GM23338 (cell line): ENCODE results near the gene GAREM1. TPM values are rescaled to one million over a fixed set of nuclear protein-coding genes. Genes with fewer than 3 reads are reported as not detected.

Source experiments
- ATAC-seq: fragments of 200-7000 bp; cut with Tn5 transposase; 3 replicates; pipeline ENCODE4 v1.9.1; 2020
- DNase-seq: peaks from one replicate; pipeline ENCODE4 v3.0.0-alpha.2; 2015; ENCODE audit warnings: low spot score
- H2AFZ ChIP-seq: fragments of 200-600 bp; sonication (generic); 2 replicates; pipeline ENCODE4 v1.8.0; 2016; ENCODE audit warnings: antibody characterized with exemption, mild to moderate bottlenecking, moderate library complexity
- H3F3A ChIP-seq: fragments of 200-600 bp; sonication (generic); replicated peaks from 2 replicates; pipeline ENCODE4 v1.8.0; 2017; ENCODE audit warnings: antibody characterized with exemption, mixed run types, low read depth
- H3K27ac ChIP-seq: fragments of 200-600 bp; sonication (generic); 2 replicates; pipeline ENCODE4 v1.6.1; 2016; ENCODE audit warnings: low read depth
- H3K27me3 ChIP-seq: fragments of 200-600 bp; sonication (generic); 2 replicates; pipeline ENCODE4 v1.8.0; 2016; ENCODE audit warnings: mild to moderate bottlenecking, mixed run types, moderate library complexity; ENCODE audit not compliant: insufficient read depth
- H3K36me3 ChIP-seq: fragments of 200-600 bp; sonication (generic); 2 replicates; pipeline ENCODE4 v1.8.0; 2016; ENCODE audit warnings: mild to moderate bottlenecking; ENCODE audit not compliant: insufficient read depth
- H3K4me1 ChIP-seq: fragments of 200-600 bp; sonication (generic); 2 replicates; pipeline ENCODE4 v1.8.0; 2016; ENCODE audit warnings: mild to moderate bottlenecking, moderate library complexity; ENCODE audit not compliant: insufficient read depth
- H3K4me2 ChIP-seq: fragments of 200-600 bp; sonication (generic); 2 replicates; pipeline ENCODE4 v1.7.1; 2017; ENCODE audit warnings: mixed run types
- H3K4me3 ChIP-seq: fragments of 200-600 bp; sonication (generic); 2 replicates; pipeline ENCODE4 v1.6.1; 2016; ENCODE audit warnings: mixed run types
- H3K79me2 ChIP-seq: fragments of 200-600 bp; sonication (generic); replicated peaks from 2 replicates; pipeline ENCODE4 v1.8.0; 2017; ENCODE audit warnings: mild to moderate bottlenecking; ENCODE audit not compliant: insufficient read depth
- H3K9me2 ChIP-seq: fragments of 200-600 bp; sonication (generic); 2 replicates; pipeline ENCODE4 v1.8.0; 2017; ENCODE audit not compliant: insufficient read depth
- H4K20me1 ChIP-seq: fragments of 200-600 bp; sonication (generic); replicated peaks from 2 replicates; pipeline ENCODE4 v1.8.0; 2017; ENCODE audit warnings: mild to moderate bottlenecking; ENCODE audit not compliant: insufficient read depth
- H3K27ac Mint-ChIP-seq: 2 replicates; pipeline ENCODE4 v1.8.0; 2020; ENCODE audit warnings: inconsistent platforms, mild to moderate bottlenecking, moderate library complexity, mixed read lengths
- H3K27me3 Mint-ChIP-seq: 3 replicates; pipeline ENCODE4 v1.8.0; 2022; ENCODE audit warnings: low read depth, mild to moderate bottlenecking, moderate library complexity, mixed read lengths, inconsistent platforms; ENCODE audit not compliant: insufficient read depth, poor library complexity
- H3K36me3 Mint-ChIP-seq: 3 replicates; pipeline ENCODE4 v1.8.0; 2021; ENCODE audit warnings: low read depth, mild to moderate bottlenecking, inconsistent platforms, moderate library complexity, mixed read lengths
- H3K4me1 Mint-ChIP-seq: 3 replicates; pipeline ENCODE4 v1.8.0; 2020; ENCODE audit warnings: mild to moderate bottlenecking, inconsistent platforms, mixed read lengths
- H3K4me3 Mint-ChIP-seq: 3 replicates; pipeline ENCODE4 v1.8.0; 2021; ENCODE audit warnings: moderate library complexity, mild to moderate bottlenecking, inconsistent platforms, mixed read lengths
- H3K9me3 Mint-ChIP-seq: 3 replicates; pipeline ENCODE4 v1.8.0; 2020; ENCODE audit warnings: moderate library complexity, mild to moderate bottlenecking, inconsistent platforms, mixed read lengths
- CREB1 ChIP-seq: fragments of 250-450 bp; sonication (Bioruptor Pico); IDR thresholded peaks from 2 replicates; pipeline ENCODE4 v1.5.0; 2020; ENCODE audit warnings: low read depth, mild to moderate bottlenecking, moderate library complexity
- EZH2phosphoT487 ChIP-seq: fragments of 200-600 bp; sonication (generic); IDR thresholded peaks from one replicate; pipeline ENCODE4 v1.8.1; 2018; ENCODE audit warnings: antibody characterized with exemption; ENCODE audit not compliant: unreplicated experiment
- JUNB ChIP-seq: IDR thresholded peaks from one replicate; pipeline ENCODE4 v1.6.1; 2016; ENCODE audit warnings: antibody characterized with exemption; ENCODE audit not compliant: unreplicated experiment
- NANOG ChIP-seq: IDR thresholded peaks from 2 replicates; pipeline ENCODE4 v1.6.1; 2016; ENCODE audit warnings: antibody characterized with exemption, borderline replicate concordance
- STAT1 ChIP-seq: IDR thresholded peaks from one replicate; pipeline ENCODE4 v1.6.1; 2016; ENCODE audit warnings: antibody characterized with exemption; ENCODE audit not compliant: unreplicated experiment
- ZNF114 ChIP-seq: fragments of 250-450 bp; sonication (Bioruptor Pico); IDR thresholded peaks from 2 replicates; pipeline ENCODE4 v1.5.0; 2020; ENCODE audit warnings: mild to moderate bottlenecking, moderate library complexity
- ZNF331 ChIP-seq: fragments of 250-450 bp; sonication (Bioruptor Pico); IDR thresholded peaks from 2 replicates; pipeline ENCODE4 v1.5.0; 2020; ENCODE audit warnings: low read depth, mild to moderate bottlenecking, moderate library complexity
- polyA plus RNA-seq: library from polyadenylated mRNA; unstranded; fragments of >200 nt; fragmentation: Nextera tagmentation; extraction: Ambion mirVana; gene quantifications from 2 replicates; pipeline ENCODE4 v1.2.1, GENCODE V29; 2016
- total RNA-seq: library from RNA; depleted of rRNA; stranded (reverse); fragments of >200 nt; shearing (Covaris generic); gene quantifications from 2 replicates; pipeline ENCODE4 v1.2.3, GENCODE V29; 2014
- TF ChIP-seq, protein P1 (sequence below): IDR thresholded peaks from one replicate; pipeline ENCODE4 v1.6.1; 2018; ENCODE audit warnings: antibody characterized with exemption; ENCODE audit not compliant: unreplicated experiment
- TF ChIP-seq, protein P2 (sequence below): fragments of 250-450 bp; sonication (Bioruptor Pico); IDR thresholded peaks from 2 replicates; pipeline ENCODE4 v1.5.0; 2020; ENCODE audit warnings: mild to moderate bottlenecking, moderate library complexity
- TF ChIP-seq, protein P3 (sequence below), 2 experiments: fragments of 200-600 bp in 1 of 2; sonication (generic) in 1 of 2; conservative IDR thresholded peaks; 2 replicates each; pipeline versions ENCODE4 v1.5.1 to v1.6.1; 2016 to 2017; ENCODE audit warnings: antibody characterized with exemption in 2 of 2, low read depth in 2 of 2, mild to moderate bottlenecking in 2 of 2, moderate library complexity in 1 of 2

The GAREM1 gene
- total and polyA plus RNA-seq, 2 experiments from 2014 or later: 2.7 to 6.0 TPM

DNA sequence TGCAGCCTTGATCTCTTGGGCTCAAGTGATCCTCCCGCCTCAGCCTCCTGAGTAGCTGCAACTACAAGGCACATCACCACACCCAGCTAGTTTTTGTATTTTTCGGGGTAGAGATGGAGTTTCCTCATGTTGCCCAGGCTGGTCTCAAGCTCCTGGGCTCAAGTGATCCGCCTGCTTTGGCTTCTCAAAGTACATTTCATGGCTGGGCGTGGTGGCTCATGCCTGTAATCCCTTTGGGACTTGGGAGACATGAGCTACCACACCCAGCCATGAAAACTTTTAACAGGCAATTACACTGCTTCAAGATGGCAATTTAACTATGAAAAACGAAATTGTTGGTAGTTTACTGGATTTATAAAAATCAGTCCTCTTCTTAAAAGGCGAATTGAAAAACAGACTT is 211.1 kb downstream of the GAREM1 start:
- no peak overlapping the region for H3K4me2 ChIP-seq
- H3K36me3 ChIP-seq: no peaks in the 10 kb centered on the region
- no peak overlapping the region for H2AFZ ChIP-seq
- no peak for DNase-seq
- H3F3A ChIP-seq: no peaks in the 10 kb centered on the region
- H3K4me1 Mint-ChIP-seq: no peaks in the 10 kb centered on the region
- no peak overlapping the region for H3K4me3 ChIP-seq
- no peaks in the 10 kb centered on the region for H3K9me3 Mint-ChIP-seq
- no peak for TF ChIP-seq JUNB
- TF ChIP-seq, protein P1, sequence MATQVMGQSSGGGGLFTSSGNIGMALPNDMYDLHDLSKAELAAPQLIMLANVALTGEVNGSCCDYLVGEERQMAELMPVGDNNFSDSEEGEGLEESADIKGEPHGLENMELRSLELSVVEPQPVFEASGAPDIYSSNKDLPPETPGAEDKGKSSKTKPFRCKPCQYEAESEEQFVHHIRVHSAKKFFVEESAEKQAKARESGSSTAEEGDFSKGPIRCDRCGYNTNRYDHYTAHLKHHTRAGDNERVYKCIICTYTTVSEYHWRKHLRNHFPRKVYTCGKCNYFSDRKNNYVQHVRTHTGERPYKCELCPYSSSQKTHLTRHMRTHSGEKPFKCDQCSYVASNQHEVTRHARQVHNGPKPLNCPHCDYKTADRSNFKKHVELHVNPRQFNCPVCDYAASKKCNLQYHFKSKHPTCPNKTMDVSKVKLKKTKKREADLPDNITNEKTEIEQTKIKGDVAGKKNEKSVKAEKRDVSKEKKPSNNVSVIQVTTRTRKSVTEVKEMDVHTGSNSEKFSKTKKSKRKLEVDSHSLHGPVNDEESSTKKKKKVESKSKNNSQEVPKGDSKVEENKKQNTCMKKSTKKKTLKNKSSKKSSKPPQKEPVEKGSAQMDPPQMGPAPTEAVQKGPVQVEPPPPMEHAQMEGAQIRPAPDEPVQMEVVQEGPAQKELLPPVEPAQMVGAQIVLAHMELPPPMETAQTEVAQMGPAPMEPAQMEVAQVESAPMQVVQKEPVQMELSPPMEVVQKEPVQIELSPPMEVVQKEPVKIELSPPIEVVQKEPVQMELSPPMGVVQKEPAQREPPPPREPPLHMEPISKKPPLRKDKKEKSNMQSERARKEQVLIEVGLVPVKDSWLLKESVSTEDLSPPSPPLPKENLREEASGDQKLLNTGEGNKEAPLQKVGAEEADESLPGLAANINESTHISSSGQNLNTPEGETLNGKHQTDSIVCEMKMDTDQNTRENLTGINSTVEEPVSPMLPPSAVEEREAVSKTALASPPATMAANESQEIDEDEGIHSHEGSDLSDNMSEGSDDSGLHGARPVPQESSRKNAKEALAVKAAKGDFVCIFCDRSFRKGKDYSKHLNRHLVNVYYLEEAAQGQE: no peak
- no peak for TF ChIP-seq STAT1
- TF ChIP-seq ZNF114 (CRISPR knock-in tag): no peak
- TF ChIP-seq CREB1 (CRISPR knock-in tag): no peak
- TF ChIP-seq NANOG: no peak
- TF ChIP-seq, protein P2, sequence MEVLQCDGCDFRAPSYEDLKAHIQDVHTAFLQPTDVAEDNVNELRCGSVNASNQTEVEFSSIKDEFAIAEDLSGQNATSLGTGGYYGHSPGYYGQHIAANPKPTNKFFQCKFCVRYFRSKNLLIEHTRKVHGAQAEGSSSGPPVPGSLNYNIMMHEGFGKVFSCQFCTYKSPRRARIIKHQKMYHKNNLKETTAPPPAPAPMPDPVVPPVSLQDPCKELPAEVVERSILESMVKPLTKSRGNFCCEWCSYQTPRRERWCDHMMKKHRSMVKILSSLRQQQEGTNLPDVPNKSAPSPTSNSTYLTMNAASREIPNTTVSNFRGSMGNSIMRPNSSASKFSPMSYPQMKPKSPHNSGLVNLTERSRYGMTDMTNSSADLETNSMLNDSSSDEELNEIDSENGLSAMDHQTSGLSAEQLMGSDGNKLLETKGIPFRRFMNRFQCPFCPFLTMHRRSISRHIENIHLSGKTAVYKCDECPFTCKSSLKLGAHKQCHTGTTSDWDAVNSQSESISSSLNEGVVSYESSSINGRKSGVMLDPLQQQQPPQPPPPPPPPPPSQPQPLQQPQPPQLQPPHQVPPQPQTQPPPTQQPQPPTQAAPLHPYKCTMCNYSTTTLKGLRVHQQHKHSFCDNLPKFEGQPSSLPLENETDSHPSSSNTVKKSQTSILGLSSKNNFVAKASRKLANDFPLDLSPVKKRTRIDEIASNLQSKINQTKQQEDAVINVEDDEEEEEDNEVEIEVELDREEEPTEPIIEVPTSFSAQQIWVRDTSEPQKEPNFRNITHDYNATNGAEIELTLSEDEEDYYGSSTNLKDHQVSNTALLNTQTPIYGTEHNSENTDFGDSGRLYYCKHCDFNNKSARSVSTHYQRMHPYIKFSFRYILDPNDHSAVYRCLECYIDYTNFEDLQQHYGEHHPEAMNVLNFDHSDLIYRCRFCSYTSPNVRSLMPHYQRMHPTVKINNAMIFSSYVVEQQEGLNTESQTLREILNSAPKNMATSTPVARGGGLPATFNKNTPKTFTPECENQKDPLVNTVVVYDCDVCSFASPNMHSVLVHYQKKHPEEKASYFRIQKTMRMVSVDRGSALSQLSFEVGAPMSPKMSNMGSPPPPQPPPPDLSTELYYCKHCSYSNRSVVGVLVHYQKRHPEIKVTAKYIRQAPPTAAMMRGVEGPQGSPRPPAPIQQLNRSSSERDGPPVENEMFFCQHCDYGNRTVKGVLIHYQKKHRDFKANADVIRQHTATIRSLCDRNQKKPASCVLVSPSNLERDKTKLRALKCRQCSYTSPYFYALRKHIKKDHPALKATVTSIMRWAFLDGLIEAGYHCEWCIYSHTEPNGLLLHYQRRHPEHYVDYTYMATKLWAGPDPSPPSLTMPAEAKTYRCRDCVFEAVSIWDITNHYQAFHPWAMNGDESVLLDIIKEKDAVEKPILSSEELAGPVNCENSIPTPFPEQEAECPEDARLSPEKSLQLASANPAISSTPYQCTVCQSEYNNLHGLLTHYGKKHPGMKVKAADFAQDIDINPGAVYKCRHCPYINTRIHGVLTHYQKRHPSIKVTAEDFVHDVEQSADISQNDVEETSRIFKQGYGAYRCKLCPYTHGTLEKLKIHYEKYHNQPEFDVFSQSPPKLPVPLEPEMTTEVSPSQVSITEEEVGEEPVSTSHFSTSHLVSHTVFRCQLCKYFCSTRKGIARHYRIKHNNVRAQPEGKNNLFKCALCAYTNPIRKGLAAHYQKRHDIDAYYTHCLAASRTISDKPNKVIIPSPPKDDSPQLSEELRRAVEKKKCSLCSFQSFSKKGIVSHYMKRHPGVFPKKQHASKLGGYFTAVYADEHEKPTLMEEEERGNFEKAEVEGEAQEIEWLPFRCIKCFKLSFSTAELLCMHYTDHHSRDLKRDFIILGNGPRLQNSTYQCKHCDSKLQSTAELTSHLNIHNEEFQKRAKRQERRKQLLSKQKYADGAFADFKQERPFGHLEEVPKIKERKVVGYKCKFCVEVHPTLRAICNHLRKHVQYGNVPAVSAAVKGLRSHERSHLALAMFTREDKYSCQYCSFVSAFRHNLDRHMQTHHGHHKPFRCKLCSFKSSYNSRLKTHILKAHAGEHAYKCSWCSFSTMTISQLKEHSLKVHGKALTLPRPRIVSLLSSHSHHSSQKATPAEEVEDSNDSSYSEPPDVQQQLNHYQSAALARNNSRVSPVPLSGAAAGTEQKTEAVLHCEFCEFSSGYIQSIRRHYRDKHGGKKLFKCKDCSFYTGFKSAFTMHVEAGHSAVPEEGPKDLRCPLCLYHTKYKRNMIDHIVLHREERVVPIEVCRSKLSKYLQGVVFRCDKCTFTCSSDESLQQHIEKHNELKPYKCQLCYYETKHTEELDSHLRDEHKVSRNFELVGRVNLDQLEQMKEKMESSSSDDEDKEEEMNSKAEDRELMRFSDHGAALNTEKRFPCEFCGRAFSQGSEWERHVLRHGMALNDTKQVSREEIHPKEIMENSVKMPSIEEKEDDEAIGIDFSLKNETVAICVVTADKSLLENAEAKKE (CRISPR knock-in tag): no peak
- TF ChIP-seq, protein P3, sequence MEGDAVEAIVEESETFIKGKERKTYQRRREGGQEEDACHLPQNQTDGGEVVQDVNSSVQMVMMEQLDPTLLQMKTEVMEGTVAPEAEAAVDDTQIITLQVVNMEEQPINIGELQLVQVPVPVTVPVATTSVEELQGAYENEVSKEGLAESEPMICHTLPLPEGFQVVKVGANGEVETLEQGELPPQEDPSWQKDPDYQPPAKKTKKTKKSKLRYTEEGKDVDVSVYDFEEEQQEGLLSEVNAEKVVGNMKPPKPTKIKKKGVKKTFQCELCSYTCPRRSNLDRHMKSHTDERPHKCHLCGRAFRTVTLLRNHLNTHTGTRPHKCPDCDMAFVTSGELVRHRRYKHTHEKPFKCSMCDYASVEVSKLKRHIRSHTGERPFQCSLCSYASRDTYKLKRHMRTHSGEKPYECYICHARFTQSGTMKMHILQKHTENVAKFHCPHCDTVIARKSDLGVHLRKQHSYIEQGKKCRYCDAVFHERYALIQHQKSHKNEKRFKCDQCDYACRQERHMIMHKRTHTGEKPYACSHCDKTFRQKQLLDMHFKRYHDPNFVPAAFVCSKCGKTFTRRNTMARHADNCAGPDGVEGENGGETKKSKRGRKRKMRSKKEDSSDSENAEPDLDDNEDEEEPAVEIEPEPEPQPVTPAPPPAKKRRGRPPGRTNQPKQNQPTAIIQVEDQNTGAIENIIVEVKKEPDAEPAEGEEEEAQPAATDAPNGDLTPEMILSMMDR (conservative IDR thresholded peaks at IDR 0.05; ENCODE audit: low read depth in 2 of 2): no peak
- TF ChIP-seq ZNF331 (CRISPR knock-in tag): no peak
- no peak for TF ChIP-seq EZH2phosphoT487
- no peaks in the 10 kb centered on the region for H3K27me3 ChIP-seq
- no peak for ATAC-seq
- no peaks in the 10 kb centered on the region for H3K4me1 ChIP-seq
- no peaks in the 10 kb centered on the region for H4K20me1 ChIP-seq
- no peak overlapping the region for H3K27ac Mint-ChIP-seq
- H3K27me3 Mint-ChIP-seq: no peaks in the 10 kb centered on the region
- no peak overlapping the region for H3K27ac ChIP-seq
- H3K79me2 ChIP-seq: no peaks in the 10 kb centered on the region
- H3K9me2 ChIP-seq: peaks cover 15% of the 10 kb centered on the region
- H3K36me3 Mint-ChIP-seq: no peaks in the 10 kb centered on the region; the same call in 2 of the 3 replicates
- no peak overlapping the region for H3K4me3 Mint-ChIP-seq
